ENCODE data around the gene FKBP7.
"Not testable (repeated sequence)": the region's sequence is repeated elsewhere in the genome, so short reads cannot be mapped to it uniquely, and the experiment has no call there.

FKBP7 gene, protein sequence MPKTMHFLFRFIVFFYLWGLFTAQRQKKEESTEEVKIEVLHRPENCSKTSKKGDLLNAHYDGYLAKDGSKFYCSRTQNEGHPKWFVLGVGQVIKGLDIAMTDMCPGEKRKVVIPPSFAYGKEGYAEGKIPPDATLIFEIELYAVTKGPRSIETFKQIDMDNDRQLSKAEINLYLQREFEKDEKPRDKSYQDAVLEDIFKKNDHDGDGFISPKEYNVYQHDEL

DNA sequence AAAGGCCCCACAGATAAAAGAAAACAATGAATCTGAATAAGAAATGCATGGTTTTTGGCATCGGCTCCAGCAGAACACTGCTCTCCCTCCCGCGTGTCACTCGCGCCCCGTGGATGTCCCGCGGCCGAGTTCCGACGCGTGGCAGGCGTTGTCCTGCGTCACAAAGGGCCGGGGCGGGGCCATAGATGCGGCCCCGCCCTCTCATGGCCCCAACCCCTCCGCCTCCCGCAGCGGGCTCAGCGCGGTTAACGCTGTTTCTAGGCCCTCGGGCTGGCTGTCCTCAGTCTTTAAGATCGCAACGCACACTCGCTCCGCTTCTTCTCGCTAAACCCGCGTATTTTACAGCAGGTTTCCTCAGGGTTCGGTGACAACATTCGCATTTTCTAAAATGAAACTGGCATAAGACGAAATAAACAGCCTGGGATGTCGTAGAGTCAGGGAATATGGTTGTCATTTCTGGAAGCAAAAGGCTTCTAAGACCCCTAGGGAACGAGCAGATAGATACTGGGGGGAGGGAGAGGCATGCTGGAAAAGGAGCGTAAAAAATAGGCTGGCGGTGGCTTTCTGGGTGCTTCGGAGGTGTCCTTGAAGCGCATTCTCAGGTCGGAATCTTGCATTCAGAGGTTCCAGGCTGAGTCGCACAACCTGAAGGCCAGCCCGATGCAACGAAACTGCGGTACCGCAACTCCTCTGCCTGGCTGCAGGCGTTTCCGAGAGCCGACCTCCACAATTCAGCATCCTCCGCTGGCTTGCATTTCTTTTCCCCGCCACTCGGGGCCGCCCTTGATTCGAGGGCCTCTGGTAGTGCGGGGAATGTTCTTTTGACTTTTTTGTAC is at the start of gene FKBP7:
FKBP7 (minus strand) TSS at position 162 of the 836 bp plus-strand sequence; CDS start at position 61, 101 bp downstream.
- DNase-seq: peak; percentile 79 to 86

DNA sequence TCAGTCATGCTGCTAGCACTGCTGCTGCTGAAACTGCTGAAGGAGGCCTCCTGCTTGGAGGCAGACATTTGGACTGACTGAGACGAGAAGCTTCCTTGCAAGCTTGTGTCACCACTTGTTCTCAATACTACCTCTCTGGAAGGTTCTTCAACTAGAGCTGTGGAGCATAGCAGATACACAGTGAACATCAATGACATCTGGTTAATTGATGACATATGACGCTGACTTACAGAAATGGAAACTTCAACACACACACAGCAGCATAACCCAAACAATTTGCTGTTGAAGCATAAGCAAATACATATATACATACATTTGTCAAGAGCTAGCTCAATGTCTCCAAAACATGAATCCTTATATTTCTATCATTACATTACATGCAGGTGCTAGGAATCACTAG is 49.2 kb upstream of the FKBP7 start:
- no peak for DNase-seq

DNA sequence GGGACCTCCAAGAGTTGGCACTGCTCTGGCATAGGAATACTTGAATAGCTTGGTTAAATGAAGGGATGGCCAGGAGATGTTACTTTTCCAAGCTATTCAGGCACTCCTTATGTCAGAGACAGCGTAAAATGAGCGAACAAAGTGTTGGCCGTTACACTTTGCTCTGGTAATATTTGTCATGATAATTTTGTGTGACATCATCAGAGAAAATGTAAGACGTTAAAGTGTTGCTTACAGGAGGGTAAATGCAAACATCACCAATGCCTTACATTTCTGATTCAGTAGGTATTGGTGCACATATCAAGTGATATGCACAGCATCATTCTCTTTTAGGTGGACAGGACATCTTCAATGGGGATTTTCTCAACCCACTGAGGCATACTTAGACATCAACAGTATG is 47.9 kb upstream of the FKBP7 start:
- no peak for DNase-seq

DNA sequence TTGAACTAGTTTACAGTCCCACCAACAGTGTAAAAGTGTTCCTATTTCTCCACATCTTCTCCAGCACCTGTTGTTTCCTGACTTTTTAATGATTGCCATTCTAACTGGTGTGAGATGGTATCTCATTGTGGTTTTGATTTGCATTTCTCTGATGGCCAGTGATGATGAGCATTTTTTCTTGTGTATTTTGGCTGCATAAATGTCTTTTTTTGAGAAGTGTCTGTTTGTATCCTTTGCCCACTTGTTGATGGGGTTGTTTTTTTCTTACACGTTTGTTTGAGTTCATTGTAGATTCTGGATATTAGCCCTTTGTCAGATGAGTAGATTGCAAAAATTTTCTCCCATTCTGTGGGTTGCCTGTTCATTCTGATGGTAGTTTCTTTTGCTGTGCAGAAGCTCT is 47.1 kb upstream of the FKBP7 start:
- DNase-seq: not testable (repeated sequence)

DNA sequence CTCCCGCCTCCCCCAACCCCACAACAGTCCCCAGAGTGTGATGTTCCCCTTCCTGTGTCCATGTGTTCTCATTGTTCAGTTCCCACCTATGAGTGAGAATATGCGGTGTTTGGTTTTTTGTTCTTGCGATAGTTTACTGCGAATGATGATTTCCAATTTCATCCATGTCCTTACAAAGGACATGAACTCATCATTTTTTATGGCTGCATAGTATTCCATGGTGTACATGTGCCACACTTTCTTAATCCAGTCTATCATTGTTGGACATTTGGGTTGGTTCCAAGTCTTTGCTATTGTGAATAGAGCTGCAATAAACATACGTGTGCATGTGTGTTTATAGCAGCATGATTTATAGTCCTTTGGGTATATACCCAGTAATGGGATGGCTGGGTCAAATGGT is 46.6 kb upstream of the FKBP7 start:
- DNase-seq: not testable (repeated sequence)

DNA sequence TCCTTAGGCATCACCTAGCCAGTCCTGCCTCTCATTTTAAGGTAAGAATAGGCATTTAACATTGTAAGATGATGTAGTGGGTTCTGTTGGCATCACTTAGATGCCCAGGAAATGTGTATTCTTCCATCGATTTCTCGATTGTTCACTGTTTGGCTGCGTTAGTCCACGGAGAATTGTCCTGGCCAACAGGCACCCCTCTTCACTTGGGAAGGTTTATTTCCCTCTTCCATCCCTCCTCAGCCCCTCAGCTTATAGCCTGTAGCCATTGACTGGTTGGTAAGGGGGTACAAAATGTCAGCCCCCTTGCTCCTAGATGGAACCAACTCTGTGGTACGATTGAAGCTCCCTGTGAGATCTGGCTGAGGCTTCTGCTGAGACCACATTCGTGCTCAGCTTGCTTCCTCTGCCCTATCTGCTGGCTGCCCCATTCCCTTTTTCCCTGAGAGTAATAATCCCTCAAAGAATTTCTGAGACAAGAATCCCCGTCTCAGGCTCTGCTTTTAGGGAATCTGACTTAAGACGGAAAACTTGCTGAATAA is 45.3 kb upstream of the FKBP7 start:
- DNase-seq: no peak

DNA sequence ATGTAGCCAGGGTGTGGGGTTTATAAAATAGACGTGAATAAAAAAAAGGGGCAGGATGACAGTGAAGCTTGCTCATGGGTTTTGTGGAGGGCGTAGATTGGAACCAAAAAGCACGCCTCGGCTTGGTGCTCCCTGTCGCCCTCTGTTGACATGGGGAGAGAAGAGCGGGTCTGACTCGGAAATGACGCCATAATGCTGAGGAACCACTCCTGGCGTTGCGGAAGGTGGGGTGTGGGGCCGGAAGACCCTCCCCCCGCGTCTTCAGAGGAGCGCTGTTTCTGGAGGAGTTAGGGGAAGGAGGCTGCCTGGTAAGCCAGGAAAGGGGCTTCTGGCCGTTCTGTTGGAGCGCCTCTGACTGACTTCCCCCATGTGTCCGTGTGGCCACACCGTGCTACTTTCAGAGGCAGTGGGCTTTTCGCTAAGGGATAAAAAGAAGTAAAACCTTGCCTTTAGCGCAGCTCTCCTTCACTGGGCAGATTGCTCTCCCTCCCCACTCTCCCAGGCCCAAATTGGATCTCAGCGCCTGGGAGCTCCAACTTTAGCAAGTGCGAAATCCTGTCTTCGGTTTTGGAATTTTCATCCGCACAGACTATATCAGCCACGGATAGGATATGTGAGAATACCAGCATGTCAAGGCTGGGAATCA is 44.7 kb upstream of the FKBP7 start:
- peak; percentile 36 to 55 for DNase-seq

DNA sequence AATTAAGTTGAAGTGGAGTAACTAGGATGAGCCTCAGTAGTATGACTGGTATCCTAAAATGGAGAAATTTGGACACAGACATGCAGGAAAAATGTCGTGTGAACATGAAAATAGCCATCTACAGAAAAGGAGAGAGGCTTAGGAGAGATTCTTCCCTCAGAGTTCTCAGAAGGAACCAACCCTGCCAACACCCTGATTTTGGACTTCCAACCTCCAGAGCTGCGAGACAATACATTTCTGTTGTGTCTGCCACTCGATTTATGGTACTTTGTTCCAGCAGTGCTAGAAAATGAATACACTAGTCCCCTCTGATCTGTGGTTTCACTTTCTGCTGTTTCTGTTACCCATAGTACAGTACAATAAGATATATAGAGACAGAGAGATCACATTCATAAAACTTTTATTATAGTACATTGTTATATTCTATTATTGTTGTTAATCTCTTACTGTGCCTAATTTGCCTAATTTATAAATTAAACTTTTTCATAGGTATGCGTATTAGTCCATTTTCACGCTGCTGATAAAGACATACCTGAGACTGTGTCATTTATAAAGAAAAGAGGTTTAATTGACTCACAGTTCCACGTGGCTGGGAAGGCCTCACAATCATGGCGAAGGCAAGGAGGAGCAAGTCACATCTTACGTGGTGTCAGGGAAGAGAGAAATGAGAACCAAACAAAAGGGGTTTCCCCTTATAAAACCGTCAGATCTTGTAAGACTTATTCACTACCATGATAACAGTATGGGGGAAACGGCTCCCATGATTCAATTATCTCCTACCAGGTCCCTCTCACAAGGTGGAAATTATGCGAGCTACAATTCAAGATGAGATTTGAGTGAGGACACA is 43.1 kb upstream of the FKBP7 start:
- DNase-seq: no peak

DNA sequence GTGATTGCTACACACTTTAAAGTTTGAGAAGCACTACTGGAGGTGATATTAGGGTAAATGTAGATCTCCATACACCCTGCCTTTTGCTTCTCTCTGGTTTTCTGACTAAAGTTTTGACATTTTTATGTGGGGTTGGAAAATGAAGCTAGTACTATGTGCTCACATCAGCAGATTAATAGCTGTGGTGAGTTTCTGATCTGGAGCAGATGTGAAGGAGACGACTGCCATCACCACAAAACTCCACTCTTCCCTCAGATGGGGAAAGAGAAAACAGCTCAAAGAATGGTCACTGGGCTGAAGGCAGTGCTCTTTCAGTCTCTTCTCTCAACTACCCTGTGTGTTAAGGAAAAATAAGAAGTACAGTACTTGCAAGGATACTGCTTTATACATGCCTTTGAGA is 39.1 kb upstream of the FKBP7 start:
- DNase-seq: no peak

DNA sequence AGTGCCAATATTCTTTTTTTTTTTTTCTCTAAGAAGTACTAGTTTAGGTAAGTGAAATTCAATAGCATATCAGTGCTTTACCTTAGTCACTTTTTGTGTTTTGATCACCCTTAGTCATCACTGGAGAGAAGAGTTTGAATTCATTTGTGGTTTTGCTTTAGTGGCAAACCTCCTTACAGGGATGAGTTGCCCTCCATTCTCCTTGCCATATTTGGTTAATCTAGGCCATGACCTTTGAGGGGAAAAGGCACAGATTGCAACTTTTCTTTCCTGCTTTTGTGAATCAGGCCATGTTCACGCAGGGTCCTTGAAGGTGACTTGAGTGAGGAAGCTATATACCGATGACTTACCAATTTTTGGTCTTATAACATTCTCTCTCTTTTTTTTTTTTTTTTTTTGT is 36.3 kb upstream of the FKBP7 start:
- DNase-seq: no peak

DNA sequence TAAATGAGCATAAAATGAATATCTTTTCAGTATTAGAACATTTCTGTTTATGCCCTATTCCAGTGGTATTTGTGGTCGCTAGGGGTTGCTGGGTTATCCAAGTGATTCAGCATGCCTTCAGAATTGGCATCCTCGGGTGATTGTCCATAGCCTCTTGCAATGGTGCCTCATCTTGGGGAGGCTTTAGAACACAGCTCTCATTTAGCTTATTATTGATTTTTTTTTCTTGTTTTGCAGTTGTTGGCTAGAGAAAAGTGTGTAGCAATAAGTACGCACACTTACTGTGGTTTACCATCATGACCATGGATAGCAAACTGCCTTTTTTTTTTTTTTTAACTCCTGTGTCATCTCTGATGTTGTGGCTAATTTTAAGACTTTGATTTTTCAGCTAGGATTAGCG is 35.5 kb upstream of the FKBP7 start:
- DNase-seq: no peak

DNA sequence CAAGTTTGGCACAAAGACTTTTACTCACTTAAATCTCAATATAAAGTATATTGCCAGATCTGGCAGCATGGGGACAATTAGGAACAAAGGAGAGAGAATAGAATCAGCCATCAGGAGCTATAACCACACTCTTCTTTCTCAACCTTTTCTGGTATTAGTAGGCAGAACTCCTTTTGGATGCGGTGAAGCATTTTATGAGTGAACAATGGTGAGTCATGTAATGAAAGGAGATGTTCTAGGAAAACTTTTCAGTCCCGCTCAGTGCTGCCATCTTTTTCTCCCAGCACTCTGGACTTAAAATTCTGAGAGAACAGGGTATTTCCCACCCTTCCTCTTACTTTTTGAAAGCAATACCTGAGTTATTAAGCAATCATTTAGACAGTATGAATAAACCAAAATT is 34.1 kb upstream of the FKBP7 start:
- no peak for DNase-seq

DNA sequence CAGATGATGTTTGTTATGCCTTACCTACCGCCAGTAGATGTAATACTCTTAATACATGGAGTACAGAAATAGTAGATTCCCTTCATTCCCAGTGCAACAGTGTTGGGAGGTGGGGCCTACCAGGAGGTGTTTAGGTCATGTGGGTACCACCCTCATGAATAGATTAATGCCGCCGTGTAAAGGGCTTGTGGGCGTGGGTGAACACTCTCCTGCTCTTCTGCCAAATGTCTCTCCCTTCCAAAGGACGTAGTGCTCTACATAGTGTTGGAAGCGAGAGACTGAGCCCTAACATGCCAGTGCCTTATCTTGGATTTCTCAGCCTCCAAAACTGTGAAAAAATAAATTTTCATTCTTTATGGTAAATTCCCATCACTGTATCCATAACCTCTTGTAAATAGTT is 32.0 kb upstream of the FKBP7 start:
- DNase-seq: no peak

DNA sequence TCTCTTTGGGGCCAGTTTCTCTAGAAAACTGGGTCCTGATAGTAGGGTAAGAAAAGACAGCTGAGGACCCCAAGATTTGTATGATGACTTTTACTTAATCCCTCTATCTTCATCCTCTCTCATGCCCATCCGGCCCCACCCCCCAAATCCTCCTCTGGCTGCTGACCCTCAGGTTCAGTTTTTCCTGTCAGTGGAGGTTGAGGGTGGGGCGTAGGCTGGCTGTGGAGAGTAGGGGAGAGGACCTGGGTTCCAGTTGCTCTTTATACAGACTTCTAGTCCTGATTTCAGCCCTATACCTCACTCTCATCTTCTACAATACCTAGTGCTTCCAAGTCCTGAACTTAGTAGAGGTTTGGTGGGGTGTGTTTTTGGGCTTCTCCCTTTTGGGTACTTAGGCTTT is 30.2 kb upstream of the FKBP7 start:
- no peak for DNase-seq

DNA sequence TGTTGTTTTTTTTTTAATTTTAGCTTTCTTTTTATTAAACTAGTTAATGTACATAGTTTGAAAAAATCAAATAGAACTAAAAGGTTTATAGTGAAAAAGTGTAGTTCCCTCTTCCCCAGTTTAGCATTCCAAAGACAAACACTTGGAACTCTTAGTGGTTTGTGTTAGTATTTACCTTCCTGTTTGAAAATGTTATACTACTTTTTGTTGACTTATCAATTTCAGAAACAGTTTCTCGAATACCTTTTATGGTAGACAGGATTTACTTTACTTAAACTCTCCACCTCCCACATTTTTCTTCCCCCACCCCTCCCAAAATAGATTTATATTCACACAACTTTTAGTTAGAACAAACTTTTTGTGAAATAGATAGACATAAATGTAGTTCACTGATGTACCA is 28.5 kb upstream of the FKBP7 start:
- no peak for DNase-seq

DNA sequence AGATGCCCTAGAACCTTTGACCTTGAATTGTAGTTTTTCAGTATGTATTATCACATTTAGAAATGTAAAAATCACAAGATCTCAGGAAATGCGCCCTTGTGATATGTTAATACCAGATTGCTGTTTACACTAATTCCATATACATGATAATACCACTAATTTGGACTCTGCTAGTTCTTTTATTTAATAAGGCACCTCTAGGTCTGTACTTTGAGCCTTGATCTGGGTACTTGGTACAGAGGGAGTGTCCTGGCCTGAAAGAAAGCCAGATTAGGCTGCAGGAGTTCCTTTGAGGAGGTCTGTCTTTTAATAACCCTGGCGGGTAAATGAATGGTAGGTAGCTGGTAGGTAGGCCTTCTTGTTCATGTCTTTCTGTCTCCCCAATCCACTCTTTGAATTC is 28.1 kb upstream of the FKBP7 start:
- DNase-seq: no peak

DNA sequence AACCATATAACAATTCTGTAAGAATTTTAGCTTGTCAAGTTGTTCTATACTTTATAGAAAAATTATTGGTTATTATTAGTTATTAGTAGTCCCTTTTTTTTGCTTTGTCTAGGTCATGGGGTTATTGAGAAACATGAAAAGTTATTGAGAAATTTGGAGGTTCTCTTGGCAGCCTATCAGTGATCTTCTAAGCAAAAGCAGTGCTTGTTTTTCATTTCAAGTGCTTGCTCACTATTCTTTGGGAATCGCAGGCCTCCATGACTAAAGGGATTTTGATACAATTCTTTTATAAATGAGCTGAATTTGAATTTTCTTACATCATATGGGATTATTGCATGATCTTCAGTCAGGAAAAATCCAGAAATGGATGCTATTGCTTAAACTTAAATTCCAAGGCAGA is 27.7 kb upstream of the FKBP7 start:
- no peak for DNase-seq

DNA sequence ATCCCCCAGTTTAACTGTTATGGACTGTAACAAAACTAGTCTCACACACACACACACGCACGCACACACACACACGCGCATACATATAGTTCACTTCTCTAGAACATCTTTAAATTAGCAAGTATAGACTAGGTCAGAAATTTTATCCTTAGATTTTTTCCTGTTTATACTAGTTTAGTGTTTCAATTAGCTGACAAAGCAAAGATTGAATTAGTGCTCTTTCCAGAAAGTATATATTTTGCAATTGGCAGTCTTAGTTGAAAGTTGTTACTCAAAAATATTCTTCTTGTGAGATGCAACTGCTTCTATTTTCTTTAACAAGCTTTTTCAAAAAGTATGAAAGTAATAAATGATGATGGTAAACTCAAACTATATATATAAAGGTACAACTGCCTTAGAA is 24.4 kb upstream of the FKBP7 start:
- no peak for DNase-seq

DNA sequence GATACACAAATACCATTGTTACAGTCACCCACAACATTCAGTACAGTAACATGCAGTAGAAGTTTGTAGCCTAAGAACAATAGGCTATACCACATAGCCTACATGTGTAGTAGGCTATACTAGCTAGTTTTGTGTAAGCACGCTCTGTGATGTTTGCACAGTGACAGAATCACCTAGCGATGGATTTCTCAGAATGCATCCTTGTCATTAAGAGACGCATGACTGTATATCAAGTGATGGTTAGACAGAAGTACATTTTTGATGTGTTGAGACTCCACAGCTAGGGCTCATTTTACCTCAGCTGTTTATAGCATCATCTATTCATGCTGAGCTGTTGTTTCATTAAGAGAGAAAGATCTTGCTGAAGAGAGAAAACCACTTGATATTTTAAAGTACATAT is 21.2 kb upstream of the FKBP7 start:
- no peak for DNase-seq

DNA sequence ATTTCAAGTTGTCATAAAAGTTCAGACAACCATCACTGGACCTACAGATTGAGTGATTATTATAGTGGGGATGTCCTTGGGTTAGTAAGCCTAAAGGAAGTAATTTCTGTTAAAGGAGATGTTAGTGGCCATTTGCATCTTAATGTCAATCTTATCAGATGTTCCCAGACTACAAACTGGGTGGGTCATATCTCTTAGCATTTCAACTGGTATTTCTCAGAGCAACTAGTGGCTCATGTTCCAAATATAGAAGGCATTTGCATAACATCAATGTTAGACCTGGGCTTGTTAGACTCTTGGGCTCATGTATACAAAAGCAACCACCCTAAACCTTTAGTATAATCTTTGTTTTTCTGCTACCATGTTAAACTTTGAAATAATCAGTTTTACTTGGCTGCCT is 19.7 kb upstream of the FKBP7 start:
- no peak for DNase-seq

DNA sequence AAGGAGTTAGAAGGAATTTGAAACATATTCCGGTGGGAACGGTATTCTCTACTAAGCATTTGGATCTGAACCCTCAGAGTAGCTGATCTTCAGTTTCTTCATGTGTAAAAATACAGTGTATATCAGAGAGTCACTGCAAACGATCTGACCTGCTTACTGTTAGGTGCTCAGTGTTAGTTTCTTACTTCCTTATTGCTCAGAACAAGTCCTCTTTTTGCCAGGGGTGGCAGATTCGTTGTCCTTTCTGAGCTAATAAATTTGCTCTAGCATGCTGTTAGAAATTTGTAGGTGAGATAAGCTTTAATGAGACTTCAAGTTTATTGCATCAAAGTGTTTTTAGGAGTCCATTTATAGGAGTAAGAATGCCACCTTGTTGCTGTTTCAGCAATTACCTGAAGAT is 17.6 kb upstream of the FKBP7 start:
- no peak for DNase-seq

DNA sequence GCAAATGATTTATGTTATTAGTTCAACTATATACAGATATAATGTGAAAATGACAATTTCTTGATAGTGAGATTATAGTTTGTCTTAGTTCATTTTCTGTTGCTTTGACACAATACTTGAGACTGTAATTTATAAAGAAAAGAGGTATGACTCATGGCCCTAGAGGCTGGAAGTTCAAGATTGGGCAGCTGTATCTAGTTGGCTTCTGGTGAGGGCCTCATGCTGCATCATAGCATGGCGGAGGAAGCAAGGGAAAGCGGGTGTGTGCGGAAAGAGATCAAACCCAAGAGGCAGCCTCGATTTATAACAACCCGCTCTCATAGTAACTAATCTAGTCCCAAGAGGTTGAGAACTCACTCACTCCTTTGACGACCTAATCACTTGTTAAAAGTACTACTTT is 13.2 kb upstream of the FKBP7 start:
- no peak for DNase-seq

DNA sequence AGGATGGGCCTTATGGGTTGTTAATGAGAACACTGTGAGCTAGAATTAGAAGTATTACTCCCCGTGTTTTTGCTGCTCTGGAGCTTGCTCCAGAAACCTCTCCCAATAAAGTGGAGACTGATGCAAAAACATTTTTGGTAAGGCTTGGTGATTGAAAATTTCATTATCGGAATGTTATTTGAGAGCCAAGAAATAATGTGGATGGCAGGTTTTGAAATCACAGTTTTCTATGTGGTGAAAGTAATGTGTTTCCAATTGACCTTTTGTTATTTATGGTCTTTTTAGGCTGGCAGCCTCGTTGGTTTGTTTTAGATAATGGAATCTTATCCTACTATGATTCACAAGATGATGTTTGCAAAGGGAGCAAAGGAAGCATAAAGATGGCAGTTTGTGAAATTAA is 7.0 kb upstream of the FKBP7 start:
- no peak for DNase-seq

Data from NCI-H2081 (cell line).